AG08395 (cell line): ENCODE data around the gene OR8D2.

Experiments
- DNase-seq: peaks from one replicate; pipeline ENCODE4 v3.0.0; 2012; ENCODE audit warnings: mixed read lengths, low spot score

Gene OR8D2

GRCh38 chr11:124320097-124320496, at the start of gene OR8D2:
TSS of gene OR8D2 (minus strand) at chr11:124320197. CDS start at chr11:124320197, 0 bp downstream.
- DNase-seq: no peak

- DNase-seq: no peak
Observed at GRCh38 chr11:124359566-124359965, 39.6 kb upstream of the OR8D2 start.

GRCh38 chr11:124346311-124346955, 26.4 kb upstream of the OR8D2 start:
- no peak for DNase-seq

GRCh38 chr11:124344346-124344745, 24.3 kb upstream of the OR8D2 start:
- no peak for DNase-seq

GRCh38 chr11:124340142-124340447, 20.1 kb upstream of the OR8D2 start:
- DNase-seq: no peak

GRCh38 chr11:124339396-124340141, 19.6 kb upstream of the OR8D2 start:
- no peak for DNase-seq

GRCh38 chr11:124331873-124332272, 11.9 kb upstream of the OR8D2 start:
- no peak for DNase-seq

GRCh38 chr11:124329787-124330478, 9.9 kb upstream of the OR8D2 start:
- DNase-seq: no peak

- DNase-seq: no peak
Observed at GRCh38 chr11:124327775-124328174, 7.8 kb upstream of the OR8D2 start.

GRCh38 chr11:124322356-124322755, 2.4 kb upstream of the OR8D2 start:
- DNase-seq: no peak

- DNase-seq: no peak
Observed at GRCh38 chr11:124315052-124315451, 4.9 kb downstream of the OR8D2 start.

- DNase-seq: no peak
Observed at GRCh38 chr11:124313849-124314248, 6.1 kb downstream of the OR8D2 start, which contains the start of gene OR8D1. TSS of gene OR8D1 (minus strand) at chr11:124313949. CDS start at chr11:124310766, 3,183 bp downstream.

GRCh38 chr11:124313131-124313530, 6.9 kb downstream of the OR8D2 start:
- no peak for DNase-seq

- no peak for DNase-seq
Observed at GRCh38 chr11:124311670-124312069, 8.3 kb downstream of the OR8D2 start.

GRCh38 chr11:124311269-124311668, 8.7 kb downstream of the OR8D2 start:
- DNase-seq: no peak

GRCh38 chr11:124310721-124311120, 9.3 kb downstream of the OR8D2 start:
- DNase-seq: no peak

- no peak for DNase-seq
Observed at GRCh38 chr11:124307093-124307492, 12.9 kb downstream of the OR8D2 start.

- no peak for DNase-seq
Observed at GRCh38 chr11:124302347-124303125, 17.5 kb downstream of the OR8D2 start.

- DNase-seq: no peak
Observed at GRCh38 chr11:124301548-124301947, 18.4 kb downstream of the OR8D2 start.

- peak; percentile 24 for DNase-seq
Observed at GRCh38 chr11:124297921-124298320, 22.1 kb downstream of the OR8D2 start.

- no peak for DNase-seq
Observed at GRCh38 chr11:124296016-124296415, 24.0 kb downstream of the OR8D2 start.

- DNase-seq: no peak
Observed at GRCh38 chr11:124294687-124295086, 25.3 kb downstream of the OR8D2 start.
